SKM-1 treated with dmso at 0.1 percent for 144 hours (cell line): ENCODE data around the gene ERRFI1.
"Not testable (repeated sequence)": the region's sequence is repeated elsewhere in the genome, so short reads cannot be mapped to it uniquely, and the experiment has no call there.

Source experiments
- DNase-seq: peaks from one replicate; lab custom pipeline; 2025; ENCODE audit not compliant: unreplicated experiment; lab: John Stamatoyannopoulos, UW

The ERRFI1 gene

GRCh38 chr1:8026153-8026975 is at the start of gene ERRFI1:
TSS of gene ERRFI1 (minus strand) at chr1:8026309. CDS start at chr1:8015619, 10,690 bp downstream.
- peak; percentile 81 for DNase-seq

- no peak for DNase-seq
Observed at GRCh38 chr1:8075511-8076051, 49.5 kb upstream of the ERRFI1 start.

- DNase-seq, result no peak
Observed at GRCh38 chr1:8073112-8073855, 47.2 kb upstream of the ERRFI1 start.

- DNase-seq, result no peak
Observed at GRCh38 chr1:8070381-8070811, 44.3 kb upstream of the ERRFI1 start.

GRCh38 chr1:8069614-8070320 is 43.7 kb upstream of the ERRFI1 start:
- not testable (repeated sequence) for DNase-seq

GRCh38 chr1:8065369-8065768 is 39.3 kb upstream of the ERRFI1 start:
- no peak for DNase-seq

GRCh38 chr1:8063298-8064036 is 37.4 kb upstream of the ERRFI1 start:
- no peak for DNase-seq

- DNase-seq, result no peak
Observed at GRCh38 chr1:8062861-8063260, 36.8 kb upstream of the ERRFI1 start.

- DNase-seq, result no peak
Observed at GRCh38 chr1:8061673-8062386, 35.7 kb upstream of the ERRFI1 start.

GRCh38 chr1:8061210-8061609 is 35.1 kb upstream of the ERRFI1 start:
- no peak for DNase-seq

- no peak for DNase-seq
Observed at GRCh38 chr1:8059161-8059622, 33.1 kb upstream of the ERRFI1 start.

- not testable (repeated sequence) for DNase-seq
Observed at GRCh38 chr1:8057779-8058178, 31.7 kb upstream of the ERRFI1 start.

GRCh38 chr1:8055973-8056372 is 29.9 kb upstream of the ERRFI1 start:
- DNase-seq, result no peak

GRCh38 chr1:8053878-8054567 is 27.9 kb upstream of the ERRFI1 start:
- no peak for DNase-seq

- no peak for DNase-seq
Observed at GRCh38 chr1:8051650-8052049, 25.5 kb upstream of the ERRFI1 start.

- not testable (repeated sequence) for DNase-seq
Observed at GRCh38 chr1:8049229-8049628, 23.1 kb upstream of the ERRFI1 start.

GRCh38 chr1:8047686-8048445 is 21.8 kb upstream of the ERRFI1 start:
- no peak for DNase-seq

- no peak for DNase-seq
Observed at GRCh38 chr1:8047112-8047511, 21.0 kb upstream of the ERRFI1 start.

- no peak for DNase-seq
Observed at GRCh38 chr1:8046391-8046790, 20.3 kb upstream of the ERRFI1 start.
